Measurements from ENCODE around the gene OR2J2.
"Not testable (repeated sequence)": the region's sequence is repeated elsewhere in the genome, so short reads cannot be mapped to it uniquely, and the experiment has no call there.

GRCh38 chr6:29170607-29171006 lies at the start of gene OR2J2:
- not testable (repeated sequence) for TF ChIP-seq JUNB (IDR thresholded peaks at IDR 0.05); CTCF (IDR thresholded peaks at IDR 0.05); MAFK (IDR thresholded peaks at IDR 0.05; ENCODE audit: partially characterized antibody)
